ENCODE results near the gene MBOAT2. TPM values are rescaled to one million over a fixed set of nuclear protein-coding genes. Genes with fewer than 3 reads are reported as not detected.
"Not testable (repeated sequence)": the region's sequence is repeated elsewhere in the genome, so short reads cannot be mapped to it uniquely, and the experiment has no call there.

MBOAT2 gene
- polyA plus RNA-seq, 3 donors = 5.1 to 9.0 (median 5.5) TPM

DNA sequence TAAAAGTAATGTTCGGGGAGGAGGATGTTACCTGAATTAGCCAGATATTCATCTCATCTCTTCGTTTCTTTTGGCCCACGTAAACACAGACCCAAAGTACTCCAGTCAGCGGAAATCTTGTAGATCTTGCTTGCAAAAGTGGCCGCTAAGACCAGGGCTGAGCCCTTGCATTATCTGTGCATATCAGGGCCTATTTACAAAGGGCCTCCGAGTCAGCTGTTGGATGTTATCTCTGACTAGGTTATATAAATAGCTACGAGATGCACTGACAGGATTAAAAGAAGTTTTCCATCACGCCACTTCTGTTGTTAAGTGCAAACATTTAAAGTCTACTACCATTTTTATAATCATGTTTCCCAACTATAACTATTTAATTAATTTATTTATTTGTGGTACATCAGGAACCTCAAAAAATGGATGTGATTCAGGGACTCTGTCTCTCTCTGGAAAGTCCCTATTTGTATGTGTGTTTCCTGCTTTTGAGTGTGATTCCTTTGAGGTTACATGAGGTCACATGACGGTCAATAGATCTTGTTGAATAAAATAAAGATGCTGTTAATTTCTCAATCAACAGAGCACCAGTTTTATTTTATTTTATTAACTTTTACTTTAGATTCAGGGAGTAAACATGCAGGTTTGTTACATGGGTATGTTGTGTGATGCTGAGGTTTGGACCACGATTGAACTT, 46.8 kb upstream of the MBOAT2 start:
- H3K4me3 Mint-ChIP-seq = no peak overlapping the region
- H3K36me3 ChIP-seq (replicated peaks in 1 of 2; ENCODE audit: control insufficient read depth in 1 of 2, insufficient read depth in 2 of 2, low read length in 2 of 2) = no peaks in the 10 kb centered on the region
- 100% methylated on average over 2 of the region's 10 CpGs for WGBS (ENCODE audit: insufficient coverage)
- no peak for DNase-seq
- H3K4me1 Mint-ChIP-seq = peaks cover 26% of the 10 kb centered on the region
- no peak overlapping the region for H2AFZ ChIP-seq (ENCODE audit: insufficient read depth, low read depth, low read length, poor library complexity, severe bottlenecking)
- TF ChIP-seq, protein P1, sequence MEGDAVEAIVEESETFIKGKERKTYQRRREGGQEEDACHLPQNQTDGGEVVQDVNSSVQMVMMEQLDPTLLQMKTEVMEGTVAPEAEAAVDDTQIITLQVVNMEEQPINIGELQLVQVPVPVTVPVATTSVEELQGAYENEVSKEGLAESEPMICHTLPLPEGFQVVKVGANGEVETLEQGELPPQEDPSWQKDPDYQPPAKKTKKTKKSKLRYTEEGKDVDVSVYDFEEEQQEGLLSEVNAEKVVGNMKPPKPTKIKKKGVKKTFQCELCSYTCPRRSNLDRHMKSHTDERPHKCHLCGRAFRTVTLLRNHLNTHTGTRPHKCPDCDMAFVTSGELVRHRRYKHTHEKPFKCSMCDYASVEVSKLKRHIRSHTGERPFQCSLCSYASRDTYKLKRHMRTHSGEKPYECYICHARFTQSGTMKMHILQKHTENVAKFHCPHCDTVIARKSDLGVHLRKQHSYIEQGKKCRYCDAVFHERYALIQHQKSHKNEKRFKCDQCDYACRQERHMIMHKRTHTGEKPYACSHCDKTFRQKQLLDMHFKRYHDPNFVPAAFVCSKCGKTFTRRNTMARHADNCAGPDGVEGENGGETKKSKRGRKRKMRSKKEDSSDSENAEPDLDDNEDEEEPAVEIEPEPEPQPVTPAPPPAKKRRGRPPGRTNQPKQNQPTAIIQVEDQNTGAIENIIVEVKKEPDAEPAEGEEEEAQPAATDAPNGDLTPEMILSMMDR (IDR thresholded peaks at IDR 0.05) = no peak
- no peaks in the 10 kb centered on the region for H3K27me3 ChIP-seq (ENCODE audit: control insufficient read depth in 2 of 2, insufficient read depth in 2 of 2, low read length in 2 of 2)
- H3K79me2 ChIP-seq (ENCODE audit: insufficient read depth, low read length) = no peaks in the 10 kb centered on the region
- H3K4me3 ChIP-seq (replicated peaks in 1 of 3; ENCODE audit: low read depth in 2 of 3, low read length in 3 of 3) = no peak overlapping the region
- no peak overlapping the region for H3K4me2 ChIP-seq (replicated peaks; ENCODE audit: extremely low read depth, low read length, poor library complexity, severe bottlenecking)
- intact Hi-C loops (cut with micrococcal nuclease) = no loop called here
- H4K20me1 ChIP-seq (ENCODE audit: insufficient read depth, low read length) = no peaks in the 10 kb centered on the region
- H3K27ac Mint-ChIP-seq = no peak overlapping the region
- no peak overlapping the region for H3K27ac ChIP-seq (ENCODE audit: low read depth in 1 of 2, low read length in 2 of 2)
- peaks cover 17 to 21% of the 10 kb centered on the region in 2 donors for H3K4me1 ChIP-seq (ENCODE audit: control insufficient read depth in 1 of 2, insufficient read depth in 2 of 2, low read length in 2 of 2)
- peaks cover 0 to 3% of the 10 kb centered on the region in 2 donors for H3K9me3 ChIP-seq (replicated peaks in 1 of 2; ENCODE audit: control insufficient read depth in 1 of 2, insufficient read depth in 1 of 2, low read length in 2 of 2)
- H3K36me3 Mint-ChIP-seq = no peaks in the 10 kb centered on the region
- no peak overlapping the region for H3K9ac ChIP-seq (ENCODE audit: insufficient read depth, low read length, poor library complexity, severe bottlenecking)
- peaks cover 0 to 2% (median 2%) of the 10 kb centered on the region in 3 donors for H3K27me3 Mint-ChIP-seq (ENCODE audit: low read depth in 3 of 3)
- H3K9me3 Mint-ChIP-seq = peaks cover 0 to 2% (median 2%) of the 10 kb centered on the region in 7 donors

DNA sequence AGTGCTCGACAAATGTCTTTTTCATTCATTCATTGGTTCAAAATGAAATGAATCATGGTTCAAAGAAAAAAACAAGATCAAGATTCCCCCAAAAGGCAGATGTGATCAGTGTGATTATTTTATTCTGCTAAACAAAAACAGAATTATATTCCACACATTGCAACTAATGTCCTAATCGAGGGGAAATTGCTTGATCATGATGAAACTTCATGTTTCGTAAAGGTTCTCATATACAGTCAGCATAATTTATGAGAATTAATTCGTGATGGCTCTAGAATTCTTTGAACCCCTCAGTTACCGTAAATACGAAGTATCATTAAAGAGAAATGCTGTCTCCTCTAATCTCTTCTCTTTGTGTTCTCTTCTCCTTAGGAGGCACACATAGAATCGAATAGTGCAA, 42.1 kb upstream of the MBOAT2 start:
- intact Hi-C loops (cut with micrococcal nuclease) = no loop called here
- H3K27ac Mint-ChIP-seq = no peak overlapping the region

DNA sequence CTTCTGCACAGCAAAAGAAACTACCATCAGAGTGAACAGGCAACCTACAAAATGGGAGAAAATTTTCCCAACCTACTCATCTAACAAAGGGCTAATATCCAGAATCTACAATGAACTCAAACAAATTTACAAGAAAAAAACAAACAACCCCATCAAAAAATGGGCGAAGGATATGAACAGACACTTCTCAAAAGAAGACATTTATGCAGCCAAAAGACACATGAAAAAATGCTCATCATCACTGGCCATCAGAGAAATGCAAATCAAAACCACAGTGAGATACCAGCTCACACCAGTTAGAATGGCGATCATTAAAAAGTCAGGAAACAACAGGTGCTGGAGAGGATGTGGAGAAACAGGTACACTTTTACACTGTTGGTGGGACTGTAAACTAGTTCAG, 40.0 kb upstream of the MBOAT2 start:
- H2AFZ ChIP-seq (ENCODE audit: insufficient read depth, low read depth, low read length, poor library complexity, severe bottlenecking); H3K79me2 ChIP-seq (ENCODE audit: insufficient read depth, low read length); intact Hi-C loops (cut with micrococcal nuclease); H3K4me3 ChIP-seq (replicated peaks in 1 of 3; ENCODE audit: low read depth in 2 of 3, low read length in 3 of 3); H3K36me3 Mint-ChIP-seq; H3K4me3 Mint-ChIP-seq; H3K27me3 Mint-ChIP-seq (ENCODE audit: low read depth in 3 of 3); H3K4me2 ChIP-seq (replicated peaks; ENCODE audit: extremely low read depth, low read length, poor library complexity, severe bottlenecking); H3K27me3 ChIP-seq (ENCODE audit: control insufficient read depth in 2 of 2, insufficient read depth in 2 of 2, low read length in 2 of 2); H4K20me1 ChIP-seq (ENCODE audit: insufficient read depth, low read length); DNase-seq; H3K9ac ChIP-seq (ENCODE audit: insufficient read depth, low read length, poor library complexity, severe bottlenecking); H3K27ac ChIP-seq (ENCODE audit: low read depth in 1 of 2, low read length in 2 of 2); H3K36me3 ChIP-seq (replicated peaks in 1 of 2; ENCODE audit: control insufficient read depth in 1 of 2, insufficient read depth in 2 of 2, low read length in 2 of 2); H3K27ac Mint-ChIP-seq; H3K9me3 ChIP-seq (replicated peaks in 1 of 2; ENCODE audit: control insufficient read depth in 1 of 2, insufficient read depth in 1 of 2, low read length in 2 of 2): not testable (repeated sequence)
- Mint-ChIP-seq H3K9me3 (peaks cover 6 to 18% (median 10%) of the 10 kb centered on the region in 7 donors), H3K4me1 (peaks cover 15% of the 10 kb centered on the region)
- peaks cover 11 to 12% of the 10 kb centered on the region in 2 donors for H3K4me1 ChIP-seq (ENCODE audit: control insufficient read depth in 1 of 2, insufficient read depth in 2 of 2, low read length in 2 of 2)
- no CpG with 5 or more reads among the region's 2 CpGs for WGBS (ENCODE audit: insufficient coverage)

More for the DNA sequence above, 42.1 kb upstream of the MBOAT2 start:
- Histone ChIP-seq H2AFZ (ENCODE audit: insufficient read depth, low read depth, low read length, poor library complexity, severe bottlenecking) (no peak overlapping the region), H4K20me1 (ENCODE audit: insufficient read depth, low read length) (no peaks in the 10 kb centered on the region), H3K27ac (ENCODE audit: low read depth in 1 of 2, low read length in 2 of 2) (no peak overlapping the region), H3K9ac (ENCODE audit: insufficient read depth, low read length, poor library complexity, severe bottlenecking) (no peak overlapping the region), H3K4me1 (ENCODE audit: control insufficient read depth in 1 of 2, insufficient read depth in 2 of 2, low read length in 2 of 2) (peaks cover 11 to 12% of the 10 kb centered on the region in 2 donors), H3K4me2 (replicated peaks; ENCODE audit: extremely low read depth, low read length, poor library complexity, severe bottlenecking) (no peak overlapping the region), H3K9me3 (replicated peaks in 1 of 2; ENCODE audit: control insufficient read depth in 1 of 2, insufficient read depth in 1 of 2, low read length in 2 of 2) (peaks cover 0 to 3% of the 10 kb centered on the region in 2 donors), H3K4me3 (replicated peaks in 1 of 3; ENCODE audit: low read depth in 2 of 3, low read length in 3 of 3) (no peak overlapping the region), H3K36me3 (replicated peaks in 1 of 2; ENCODE audit: control insufficient read depth in 1 of 2, insufficient read depth in 2 of 2, low read length in 2 of 2) (no peaks in the 10 kb centered on the region), H3K79me2 (ENCODE audit: insufficient read depth, low read length) (no peaks in the 10 kb centered on the region), H3K27me3 (ENCODE audit: control insufficient read depth in 2 of 2, insufficient read depth in 2 of 2, low read length in 2 of 2) (no peaks in the 10 kb centered on the region)
- no peaks in the 10 kb centered on the region for H3K36me3 Mint-ChIP-seq
- H3K4me1 Mint-ChIP-seq = peaks cover 15% of the 10 kb centered on the region
- H3K9me3 Mint-ChIP-seq = peaks cover 2 to 6% (median 3%) of the 10 kb centered on the region in 7 donors
- DNase-seq = no peak
- H3K4me3 Mint-ChIP-seq = no peak overlapping the region
- TF ChIP-seq, protein P1 (IDR thresholded peaks at IDR 0.05) = no peak
- WGBS (ENCODE audit: insufficient coverage) = 71% methylated on average over 3 of the region's 7 CpGs
- peaks cover 0 to 1% (median 0%) of the 10 kb centered on the region in 3 donors for H3K27me3 Mint-ChIP-seq (ENCODE audit: low read depth in 3 of 3)

Data from CD14-positive monocyte (primary cell).